ENCODE measurements around the gene RHBDF2.
A peak's percentile ranks its signal among the peaks of the same experiment; 100 is the strongest.
"Not testable (repeated sequence)": the region's sequence is repeated elsewhere in the genome, so short reads cannot be mapped to it uniquely, and the experiment has no call there.

Gene RHBDF2

GRCh38 chr17:76538281-76538931, 37.2 kb upstream of the RHBDF2 start:
- no peak for DNase-seq (ENCODE audit: low read depth)

GRCh38 chr17:76537578-76538280, 36.5 kb upstream of the RHBDF2 start, which contains the start of gene CYGB:
Gene CYGB (minus strand): TSS chr17:76537709. CDS start chr17:76537542, 167 bp downstream.
- no peak for DNase-seq (ENCODE audit: low read depth)

- no peak for DNase-seq (ENCODE audit: low read depth)
These were observed 36.0 kb upstream of the RHBDF2 start for GRCh38 chr17:76537288-76537577.

GRCh38 chr17:76536511-76537287, 35.5 kb upstream of the RHBDF2 start:
- no peak for DNase-seq (ENCODE audit: low read depth)

- no peak for DNase-seq (ENCODE audit: low read depth)
These were observed 34.7 kb upstream of the RHBDF2 start for GRCh38 chr17:76535788-76536510.

- DNase-seq (ENCODE audit: low read depth) = no peak
These were observed 33.9 kb upstream of the RHBDF2 start for GRCh38 chr17:76534831-76535732.

GRCh38 chr17:76533640-76534359, 32.6 kb upstream of the RHBDF2 start:
- not testable (repeated sequence) for DNase-seq (ENCODE audit: low read depth)

- DNase-seq (ENCODE audit: low read depth) = no peak
These were observed 30.9 kb upstream of the RHBDF2 start for GRCh38 chr17:76532072-76532651.

GRCh38 chr17:76531486-76532038, 30.3 kb upstream of the RHBDF2 start:
- no peak for DNase-seq (ENCODE audit: low read depth)

GRCh38 chr17:76530811-76531485, 29.7 kb upstream of the RHBDF2 start:
- no peak for DNase-seq (ENCODE audit: low read depth)

GRCh38 chr17:76530095-76530723, 29.0 kb upstream of the RHBDF2 start:
- DNase-seq (ENCODE audit: low read depth) = no peak

- no peak for DNase-seq (ENCODE audit: low read depth)
These were observed 28.2 kb upstream of the RHBDF2 start for GRCh38 chr17:76529224-76530094.

- DNase-seq (ENCODE audit: low read depth) = no peak
These were observed 27.5 kb upstream of the RHBDF2 start for GRCh38 chr17:76528528-76529223.

- no peak for DNase-seq (ENCODE audit: low read depth)
These were observed 26.9 kb upstream of the RHBDF2 start for GRCh38 chr17:76528156-76528527.

- peak; percentile 14 for DNase-seq (ENCODE audit: low read depth)
These were observed 26.3 kb upstream of the RHBDF2 start for GRCh38 chr17:76527430-76528111.

- DNase-seq (ENCODE audit: low read depth) = not testable (repeated sequence)
These were observed 25.8 kb upstream of the RHBDF2 start for GRCh38 chr17:76527016-76527415.

- DNase-seq (ENCODE audit: low read depth) = not testable (repeated sequence)
These were observed 24.2 kb upstream of the RHBDF2 start for GRCh38 chr17:76525513-76525833.

All from T-helper 22 cell (primary cell).